ENCODE data around the gene MSRB3.

MSRB3 gene

GRCh38 chr12:65419284-65420072 is 141.0 kb downstream of the MSRB3 start:
- no peak overlapping the region for H2AFZ ChIP-seq (ENCODE audit: low read depth)
- H3K79me2 ChIP-seq (ENCODE audit: insufficient read depth, low read depth) = no peaks in the 10 kb centered on the region
- no peak overlapping the region for H3K4me2 ChIP-seq
- no peak overlapping the region for H3K9ac ChIP-seq
- H3K36me3 ChIP-seq (ENCODE audit: insufficient read depth) = no peaks in the 10 kb centered on the region
- H4K20me1 ChIP-seq (ENCODE audit: insufficient read depth) = no peaks in the 10 kb centered on the region
- no peak overlapping the region for H3K27ac ChIP-seq
- no peak for TF ChIP-seq CTCF (conservative IDR thresholded peaks at IDR 0.05; ENCODE audit: low read depth, low read length)
- no peak overlapping the region for H3K4me3 ChIP-seq (IDR thresholded peaks at IDR 0.05; ENCODE audit: insufficient read depth, low read depth, low read length)
- no peaks in the 10 kb centered on the region for H3K4me1 ChIP-seq (ENCODE audit: low read depth, poor library complexity, severe bottlenecking)
- H3K27me3 ChIP-seq (ENCODE audit: insufficient read depth, low read depth) = no peaks in the 10 kb centered on the region

- no peak for TF ChIP-seq CTCF (conservative IDR thresholded peaks at IDR 0.05; ENCODE audit: low read depth, low read length)
Observed at GRCh38 chr12:65420941-65421340, 142.5 kb downstream of the MSRB3 start.

GRCh38 chr12:65427646-65428045 is 149.2 kb downstream of the MSRB3 start:
- no peak for TF ChIP-seq CTCF (conservative IDR thresholded peaks at IDR 0.05; ENCODE audit: low read depth, low read length)
- no peak overlapping the region for H3K4me3 ChIP-seq (IDR thresholded peaks at IDR 0.05; ENCODE audit: insufficient read depth, low read depth, low read length)
- no peaks in the 10 kb centered on the region for H4K20me1 ChIP-seq (ENCODE audit: insufficient read depth)
- H3K27ac ChIP-seq = no peak overlapping the region
- no peaks in the 10 kb centered on the region for H3K4me1 ChIP-seq (ENCODE audit: low read depth, poor library complexity, severe bottlenecking)
- no peak overlapping the region for H2AFZ ChIP-seq (ENCODE audit: low read depth)
- H3K27me3 ChIP-seq (ENCODE audit: insufficient read depth, low read depth) = no peaks in the 10 kb centered on the region
- no peak overlapping the region for H3K9ac ChIP-seq
- no peak overlapping the region for H3K4me2 ChIP-seq
- H3K36me3 ChIP-seq (ENCODE audit: insufficient read depth) = no peaks in the 10 kb centered on the region
- no peaks in the 10 kb centered on the region for H3K79me2 ChIP-seq (ENCODE audit: insufficient read depth, low read depth)

More at GRCh38 chr12:65420941-65421340, 142.5 kb downstream of the MSRB3 start:
- no peak overlapping the region for H3K27ac ChIP-seq
- no peak overlapping the region for H3K9ac ChIP-seq
- no peak overlapping the region for H3K4me3 ChIP-seq (IDR thresholded peaks at IDR 0.05; ENCODE audit: insufficient read depth, low read depth, low read length)
- H3K4me1 ChIP-seq (ENCODE audit: low read depth, poor library complexity, severe bottlenecking) = no peaks in the 10 kb centered on the region
- H3K4me2 ChIP-seq = no peak overlapping the region
- H3K79me2 ChIP-seq (ENCODE audit: insufficient read depth, low read depth) = no peaks in the 10 kb centered on the region
- no peaks in the 10 kb centered on the region for H4K20me1 ChIP-seq (ENCODE audit: insufficient read depth)
- no peak overlapping the region for H2AFZ ChIP-seq (ENCODE audit: low read depth)
- no peaks in the 10 kb centered on the region for H3K27me3 ChIP-seq (ENCODE audit: insufficient read depth, low read depth)
- H3K36me3 ChIP-seq (ENCODE audit: insufficient read depth) = no peaks in the 10 kb centered on the region

- Histone ChIP-seq H3K4me2 (no peak overlapping the region), H3K79me2 (ENCODE audit: insufficient read depth, low read depth) (no peaks in the 10 kb centered on the region), H4K20me1 (ENCODE audit: insufficient read depth) (no peaks in the 10 kb centered on the region)
Observed at GRCh38 chr12:65430006-65430405, 151.5 kb downstream of the MSRB3 start.

More at GRCh38 chr12:65430006-65430405, 151.5 kb downstream of the MSRB3 start:
- H3K4me3 ChIP-seq (IDR thresholded peaks at IDR 0.05; ENCODE audit: insufficient read depth, low read depth, low read length) = no peak overlapping the region
- no peaks in the 10 kb centered on the region for H3K36me3 ChIP-seq (ENCODE audit: insufficient read depth)
- no peak overlapping the region for H2AFZ ChIP-seq (ENCODE audit: low read depth)
- no peak for TF ChIP-seq CTCF (conservative IDR thresholded peaks at IDR 0.05; ENCODE audit: low read depth, low read length)
- H3K27ac ChIP-seq = no peak overlapping the region
- no peak overlapping the region for H3K9ac ChIP-seq
- no peaks in the 10 kb centered on the region for H3K27me3 ChIP-seq (ENCODE audit: insufficient read depth, low read depth)
- H3K4me1 ChIP-seq (ENCODE audit: low read depth, poor library complexity, severe bottlenecking) = no peaks in the 10 kb centered on the region
